IPS-11a (cell line): ENCODE results near the gene PRSS1.
"Not testable (repeated sequence)": the region's sequence is repeated elsewhere in the genome, so short reads cannot be mapped to it uniquely, and the experiment has no call there.

Experiments
- H3K4me3 ChIP-seq: one replicate; pipeline ENCODE4 v1.5.1; 2013; ENCODE audit warnings: low read depth, low read length, control low read depth

PRSS1 gene

GRCh38 chr7:142745745-142746144 is 3.5 kb upstream of the PRSS1 start:
- no peak overlapping the region for H3K4me3 ChIP-seq

- no peak overlapping the region for H3K4me3 ChIP-seq
These were observed 3.0 kb upstream of the PRSS1 start for GRCh38 chr7:142746264-142746663.

GRCh38 chr7:142748410-142748809 is 862 bp upstream of the PRSS1 start:
- not testable (repeated sequence) for H3K4me3 ChIP-seq

GRCh38 chr7:142750321-142750938 is 1.2 kb downstream of the PRSS1 start:
- no peak overlapping the region for H3K4me3 ChIP-seq

- not testable (repeated sequence) for H3K4me3 ChIP-seq
These were observed 2.4 kb downstream of the PRSS1 start for GRCh38 chr7:142751526-142752175.

GRCh38 chr7:142752376-142753225 is 3.3 kb downstream of the PRSS1 start:
- no peak overlapping the region for H3K4me3 ChIP-seq

GRCh38 chr7:142753366-142753765 is 4.1 kb downstream of the PRSS1 start:
- no peak overlapping the region for H3K4me3 ChIP-seq

- H3K4me3 ChIP-seq: not testable (repeated sequence)
These were observed 4.7 kb downstream of the PRSS1 start for GRCh38 chr7:142753925-142754491.

- no peak overlapping the region for H3K4me3 ChIP-seq
These were observed 5.7 kb downstream of the PRSS1 start for GRCh38 chr7:142754681-142755575.

GRCh38 chr7:142758312-142758711 is 9.0 kb downstream of the PRSS1 start:
- H3K4me3 ChIP-seq: not testable (repeated sequence)

- H3K4me3 ChIP-seq: no peak overlapping the region
These were observed 10.2 kb downstream of the PRSS1 start for GRCh38 chr7:142759433-142759832.

GRCh38 chr7:142760071-142760642 is 10.9 kb downstream of the PRSS1 start:
- no peak overlapping the region for H3K4me3 ChIP-seq

GRCh38 chr7:142761606-142762005 is 12.3 kb downstream of the PRSS1 start:
- not testable (repeated sequence) for H3K4me3 ChIP-seq

- H3K4me3 ChIP-seq: no peak overlapping the region
These were observed 12.8 kb downstream of the PRSS1 start for GRCh38 chr7:142762104-142762503.

- H3K4me3 ChIP-seq: no peak overlapping the region
These were observed 18.2 kb downstream of the PRSS1 start for GRCh38 chr7:142767451-142767850.

GRCh38 chr7:142767861-142768260 is 18.6 kb downstream of the PRSS1 start:
- no peak overlapping the region for H3K4me3 ChIP-seq

- not testable (repeated sequence) for H3K4me3 ChIP-seq
These were observed 19.6 kb downstream of the PRSS1 start for GRCh38 chr7:142768885-142769284.

GRCh38 chr7:142770661-142771352 is 21.5 kb downstream of the PRSS1 start, which contains the start of gene PRSS2:
PRSS2 (plus strand) TSS chr7:142770970; CDS start chr7:142770983, 13 bp downstream.
- H3K4me3 ChIP-seq: no peak within 1 kb of the TSS

- H3K4me3 ChIP-seq: no peak overlapping the region
These were observed 22.1 kb downstream of the PRSS1 start for GRCh38 chr7:142771353-142771723.

GRCh38 chr7:142772051-142772450 is 22.8 kb downstream of the PRSS1 start:
- H3K4me3 ChIP-seq: no peak overlapping the region
